GM06990 (cell line): ENCODE results near the gene PCCA.

Source experiments
- DNase-seq: peaks from one replicate; pipeline ENCODE4 v3.0.0-alpha.2; 2011; ENCODE audit not compliant: insufficient read length; ENCODE audit errors: extremely low read depth
- H3K27me3 ChIP-seq: replicated peaks from 2 replicates; pipeline ENCODE4 v1.6.0; 2011; ENCODE audit warnings: low read length; ENCODE audit not compliant: control insufficient read depth, insufficient read depth
- H3K36me3 ChIP-seq: 2 replicates; pipeline ENCODE4 v1.5.1; 2011; ENCODE audit warnings: low read length; ENCODE audit not compliant: control insufficient read depth, insufficient read depth
- H3K4me3 ChIP-seq: replicated peaks from 2 replicates; pipeline ENCODE4 v1.5.1; 2011; ENCODE audit warnings: low read depth, mild to moderate bottlenecking, control low read depth, low read length
- TF ChIP-seq, protein P1 (sequence below): IDR thresholded peaks from 2 replicates; pipeline ENCODE4 v1.5.1; 2011; ENCODE audit warnings: low read length, control low read depth, mild to moderate bottlenecking, inconsistent platforms; ENCODE audit not compliant: insufficient read depth, poor library complexity, severe bottlenecking

PCCA gene

GRCh38 chr13:100291624-100292023 is 202.7 kb downstream of the PCCA start:
- no peak for DNase-seq
- no peaks in the 10 kb centered on the region for H3K27me3 ChIP-seq
- TF ChIP-seq, protein P1, sequence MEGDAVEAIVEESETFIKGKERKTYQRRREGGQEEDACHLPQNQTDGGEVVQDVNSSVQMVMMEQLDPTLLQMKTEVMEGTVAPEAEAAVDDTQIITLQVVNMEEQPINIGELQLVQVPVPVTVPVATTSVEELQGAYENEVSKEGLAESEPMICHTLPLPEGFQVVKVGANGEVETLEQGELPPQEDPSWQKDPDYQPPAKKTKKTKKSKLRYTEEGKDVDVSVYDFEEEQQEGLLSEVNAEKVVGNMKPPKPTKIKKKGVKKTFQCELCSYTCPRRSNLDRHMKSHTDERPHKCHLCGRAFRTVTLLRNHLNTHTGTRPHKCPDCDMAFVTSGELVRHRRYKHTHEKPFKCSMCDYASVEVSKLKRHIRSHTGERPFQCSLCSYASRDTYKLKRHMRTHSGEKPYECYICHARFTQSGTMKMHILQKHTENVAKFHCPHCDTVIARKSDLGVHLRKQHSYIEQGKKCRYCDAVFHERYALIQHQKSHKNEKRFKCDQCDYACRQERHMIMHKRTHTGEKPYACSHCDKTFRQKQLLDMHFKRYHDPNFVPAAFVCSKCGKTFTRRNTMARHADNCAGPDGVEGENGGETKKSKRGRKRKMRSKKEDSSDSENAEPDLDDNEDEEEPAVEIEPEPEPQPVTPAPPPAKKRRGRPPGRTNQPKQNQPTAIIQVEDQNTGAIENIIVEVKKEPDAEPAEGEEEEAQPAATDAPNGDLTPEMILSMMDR = no peak
- no peaks in the 10 kb centered on the region for H3K36me3 ChIP-seq
- no peak overlapping the region for H3K4me3 ChIP-seq

GRCh38 chr13:100297413-100297812 is 208.5 kb downstream of the PCCA start:
- TF ChIP-seq, protein P1 = no peak
- no peak overlapping the region for H3K4me3 ChIP-seq
- H3K27me3 ChIP-seq = no peaks in the 10 kb centered on the region
- DNase-seq = no peak
- no peaks in the 10 kb centered on the region for H3K36me3 ChIP-seq

GRCh38 chr13:100298116-100298681 is 209.3 kb downstream of the PCCA start:
- H3K4me3 ChIP-seq = no peak overlapping the region
- no peaks in the 10 kb centered on the region for H3K27me3 ChIP-seq
- H3K36me3 ChIP-seq = no peaks in the 10 kb centered on the region
- DNase-seq = no peak
- TF ChIP-seq, protein P1 = no peak

DNA sequence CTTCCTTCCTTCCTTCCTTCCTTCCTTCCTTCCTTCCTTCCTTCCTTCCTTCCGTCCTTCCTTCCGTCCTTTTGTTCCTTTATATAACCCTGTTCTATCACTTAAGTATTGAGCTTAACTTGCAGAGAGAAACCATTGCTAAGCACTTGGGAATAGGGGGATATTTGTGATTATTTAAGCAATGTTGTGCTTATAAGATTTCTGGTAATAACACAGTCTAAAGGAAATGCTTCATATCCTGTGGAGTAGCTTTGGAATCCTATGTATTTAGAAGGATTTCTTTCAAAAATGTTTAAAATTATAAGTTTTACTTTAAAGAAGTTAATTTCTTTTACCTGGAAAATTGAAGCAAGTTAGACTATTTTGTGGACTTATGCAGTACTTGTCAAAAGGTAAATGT is 209.8 kb downstream of the PCCA start:
- no peak for DNase-seq
- no peaks in the 10 kb centered on the region for H3K27me3 ChIP-seq
- TF ChIP-seq, protein P1 = no peak
- H3K36me3 ChIP-seq = no peaks in the 10 kb centered on the region
- no peak overlapping the region for H3K4me3 ChIP-seq

DNA sequence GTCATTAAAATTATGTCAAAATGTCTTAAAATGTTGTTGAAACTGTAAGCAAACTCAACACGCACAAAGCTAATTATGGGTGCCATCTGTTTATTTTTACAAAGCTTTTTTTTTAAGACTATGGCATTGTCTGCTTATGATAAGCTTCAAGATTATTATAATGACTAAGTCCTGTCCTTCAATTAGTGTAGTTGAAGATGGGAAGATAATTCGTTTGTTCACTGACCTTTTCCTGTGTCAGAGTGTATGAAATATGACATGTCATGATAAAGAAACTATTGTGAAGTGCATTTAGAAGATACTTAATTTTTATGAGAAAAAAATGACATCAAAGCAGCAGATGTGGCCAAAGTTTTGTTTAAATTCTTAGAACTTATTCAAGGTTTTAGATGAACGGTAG is 211.3 kb downstream of the PCCA start:
- Histone ChIP-seq H3K36me3 (no peaks in the 10 kb centered on the region), H3K27me3 (no peaks in the 10 kb centered on the region), H3K4me3 (no peak overlapping the region)
- DNase-seq = no peak
- TF ChIP-seq, protein P1 = no peak

- TF ChIP-seq, protein P1 = no peak
- Histone ChIP-seq H3K4me3 (no peak overlapping the region), H3K27me3 (no peaks in the 10 kb centered on the region), H3K36me3 (no peaks in the 10 kb centered on the region)
- DNase-seq = no peak
These were observed 211.8 kb downstream of the PCCA start for GRCh38 chr13:100300708-100301107.
